Immature natural killer cell (primary cell): ENCODE data around the gene SND1. TPM values are rescaled to one million over a fixed set of nuclear protein-coding genes. Genes with fewer than 3 reads are reported as not detected.

Source experiments
- DNase-seq, 3 donors: peaks; one replicate each; pipeline ENCODE4 v3.0.0; 2022; ENCODE audit warnings: mixed read lengths in 1 of 3
- H3K27ac Mint-ChIP-seq, 6 donors: one replicate each; pipeline ENCODE4 v1.8.0; 2020; ENCODE audit warnings: mixed read lengths in 6 of 6, mild to moderate bottlenecking in 5 of 6, inconsistent platforms in 4 of 6, moderate library complexity in 3 of 6
- H3K27me3 Mint-ChIP-seq, 3 donors: one replicate each; pipeline ENCODE4 v1.8.0; 2020 to 2021; ENCODE audit warnings: low read depth in 3 of 3, mild to moderate bottlenecking in 3 of 3, mixed read lengths in 3 of 3, moderate library complexity in 3 of 3, inconsistent platforms in 1 of 3
- H3K36me3 Mint-ChIP-seq, 3 donors: one replicate each; pipeline ENCODE4 v1.8.0; 2020; ENCODE audit warnings: mixed read lengths in 3 of 3, inconsistent platforms in 2 of 3, mild to moderate bottlenecking in 2 of 3
- H3K4me1 Mint-ChIP-seq, 2 donors: one replicate each; pipeline ENCODE4 v1.8.0; 2020; ENCODE audit warnings: inconsistent platforms in 2 of 2, mild to moderate bottlenecking in 2 of 2, mixed read lengths in 2 of 2, moderate library complexity in 1 of 2
- H3K4me3 Mint-ChIP-seq, 5 donors: one replicate each; pipeline ENCODE4 v1.8.0; 2020; ENCODE audit warnings: mild to moderate bottlenecking in 5 of 5, mixed read lengths in 5 of 5, inconsistent platforms in 3 of 5, moderate library complexity in 3 of 5
- H3K9me3 Mint-ChIP-seq, 6 donors: one replicate each; pipeline ENCODE4 v1.8.0; 2020; ENCODE audit warnings: mild to moderate bottlenecking in 6 of 6, mixed read lengths in 6 of 6, inconsistent platforms in 4 of 6, moderate library complexity in 3 of 6
- polyA plus RNA-seq, 3 donors: library from polyadenylated mRNA; unstranded; fragments of 300-500 nt; fragmentation: Illumina TruSeq; gene quantifications; one replicate each; pipeline ENCODE4 v1.2.3, GENCODE V29; 2021

SND1 gene
- polyA plus RNA-seq, 3 donors from 2014 or later, result 87.8 to 130 (median 116) TPM

DNA sequence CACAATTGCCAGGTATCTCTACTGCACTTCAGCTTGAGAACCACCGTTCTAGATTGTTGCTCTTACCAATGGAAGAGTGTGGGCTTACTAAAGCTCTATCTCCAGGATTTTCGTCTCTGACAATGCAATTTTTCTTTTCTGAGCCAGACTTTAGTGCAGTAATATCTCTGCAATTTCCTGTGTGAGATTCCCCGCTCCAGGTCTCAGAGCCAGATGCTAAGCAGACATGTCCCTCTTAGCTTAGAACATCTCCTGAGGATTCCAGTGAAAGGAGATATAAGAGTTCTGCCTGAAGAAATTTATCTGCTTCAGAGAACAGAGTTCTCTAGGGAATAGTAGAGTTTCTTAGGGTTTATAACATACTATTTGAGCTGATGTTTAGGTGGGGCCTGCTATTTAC is 82.0 kb downstream of the SND1 start:
- H3K27ac Mint-ChIP-seq, result peak overlapping the region in 2 of 6 donors; percentile 15 to 46
- H3K4me3 Mint-ChIP-seq, result no peak overlapping the region

DNA sequence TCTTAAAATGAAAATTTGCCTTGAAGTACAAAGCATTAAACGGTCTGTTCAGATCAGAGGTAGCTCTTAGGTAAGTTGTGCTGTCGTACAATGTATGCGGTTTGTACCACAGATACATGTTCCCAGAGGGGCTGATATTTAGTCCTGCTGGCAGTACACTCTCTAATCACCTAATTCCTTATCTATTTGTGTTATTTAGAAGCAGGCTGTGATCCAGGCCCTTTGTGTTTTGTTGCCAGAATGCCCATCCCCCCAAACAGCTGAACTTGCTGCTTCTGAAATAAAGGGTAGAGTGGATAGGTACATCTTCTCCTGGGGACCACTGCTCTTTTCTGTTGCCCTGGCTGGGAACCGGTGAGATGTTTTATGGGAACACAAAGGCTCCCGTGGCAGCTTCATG is 84.5 kb downstream of the SND1 start:
- H3K36me3 Mint-ChIP-seq, result peaks cover 3 to 28% (median 16%) of the 10 kb centered on the region in 3 donors
- DNase-seq, result no peak
- no peaks in the 10 kb centered on the region for H3K9me3 Mint-ChIP-seq
- no peak overlapping the region for H3K4me3 Mint-ChIP-seq
- H3K27me3 Mint-ChIP-seq, result peaks cover 0 to 2% (median 0%) of the 10 kb centered on the region in 3 donors
- H3K4me1 Mint-ChIP-seq, result peaks cover 21 to 55% of the 10 kb centered on the region in 2 donors
- no peak overlapping the region for H3K27ac Mint-ChIP-seq

More for the DNA sequence above, 82.0 kb downstream of the SND1 start:
- H3K27me3 Mint-ChIP-seq, result peaks cover 0 to 2% (median 0%) of the 10 kb centered on the region in 3 donors
- DNase-seq, result no peak
- no peaks in the 10 kb centered on the region for H3K9me3 Mint-ChIP-seq
- peaks cover 9 to 40% (median 27%) of the 10 kb centered on the region in 3 donors for H3K36me3 Mint-ChIP-seq
- H3K4me1 Mint-ChIP-seq, result peaks cover 16 to 41% of the 10 kb centered on the region in 2 donors

DNA sequence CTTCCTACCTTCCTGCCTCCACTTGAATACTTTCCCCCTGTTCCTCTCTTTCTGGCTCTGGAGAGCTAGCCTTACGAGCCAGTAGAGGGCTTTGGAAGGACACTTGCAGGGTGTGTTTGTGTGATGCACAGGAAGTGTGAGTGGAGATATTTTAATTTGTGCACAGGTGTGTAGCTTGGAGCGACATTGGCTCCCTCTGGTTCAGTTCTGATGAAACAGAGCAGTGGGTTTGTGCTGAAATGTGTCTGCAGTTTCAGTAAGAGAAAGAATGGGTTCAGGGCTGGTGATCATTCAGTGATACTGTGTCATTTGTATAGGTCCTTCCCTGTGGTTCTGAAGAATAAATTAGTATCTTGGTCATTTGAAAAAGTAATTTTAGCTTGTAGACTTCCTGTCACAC is 86.9 kb downstream of the SND1 start:
- Mint-ChIP-seq H3K9me3 (no peaks in the 10 kb centered on the region), H3K36me3 (peaks cover 3 to 8% (median 5%) of the 10 kb centered on the region in 3 donors), H3K4me3 (no peak overlapping the region), H3K4me1 (peaks cover 25 to 65% of the 10 kb centered on the region in 2 donors), H3K27me3 (peaks cover 0 to 2% (median 0%) of the 10 kb centered on the region in 3 donors), H3K27ac (peak overlapping the region in 1 of 6 donors; percentile 35)
- DNase-seq, result no peak

DNA sequence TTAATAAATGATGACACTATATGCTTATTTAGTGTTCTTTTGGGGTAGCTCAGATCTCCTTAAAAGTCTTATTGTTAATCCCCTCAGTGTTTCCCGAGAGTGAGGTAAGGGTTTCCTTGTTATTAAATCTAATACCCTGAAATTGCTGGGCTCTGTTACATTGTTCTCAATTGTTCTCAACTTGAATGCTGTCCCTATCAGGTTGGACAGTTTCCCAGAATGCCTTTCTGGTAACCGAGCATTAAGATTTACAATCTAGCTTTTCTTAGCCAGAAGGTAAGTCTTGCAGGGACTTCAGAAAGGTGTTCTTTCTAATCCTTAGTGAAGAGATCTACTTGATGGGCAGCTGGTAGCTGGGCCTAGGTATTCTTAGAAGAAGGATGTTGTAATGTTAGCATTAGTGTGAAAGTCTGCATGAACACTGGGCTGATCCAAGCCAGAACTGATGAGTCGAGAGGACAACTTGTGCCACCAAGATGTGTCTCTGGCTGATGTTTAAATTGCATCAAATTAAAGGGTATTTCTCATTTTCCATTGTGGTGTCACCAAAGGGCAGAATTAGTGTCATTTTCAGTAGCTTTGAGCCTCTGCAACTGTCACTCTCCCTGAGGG is 89.9 kb downstream of the SND1 start:
- no peak for DNase-seq
- Mint-ChIP-seq H3K4me1 (peaks cover 40 to 82% of the 10 kb centered on the region in 2 donors), H3K27ac (peak overlapping the region in 2 of 6 donors; percentile 1 to 2), H3K36me3 (no peaks in the 10 kb centered on the region), H3K4me3 (no peak overlapping the region), H3K9me3 (no peaks in the 10 kb centered on the region), H3K27me3 (no peaks in the 10 kb centered on the region)

DNA sequence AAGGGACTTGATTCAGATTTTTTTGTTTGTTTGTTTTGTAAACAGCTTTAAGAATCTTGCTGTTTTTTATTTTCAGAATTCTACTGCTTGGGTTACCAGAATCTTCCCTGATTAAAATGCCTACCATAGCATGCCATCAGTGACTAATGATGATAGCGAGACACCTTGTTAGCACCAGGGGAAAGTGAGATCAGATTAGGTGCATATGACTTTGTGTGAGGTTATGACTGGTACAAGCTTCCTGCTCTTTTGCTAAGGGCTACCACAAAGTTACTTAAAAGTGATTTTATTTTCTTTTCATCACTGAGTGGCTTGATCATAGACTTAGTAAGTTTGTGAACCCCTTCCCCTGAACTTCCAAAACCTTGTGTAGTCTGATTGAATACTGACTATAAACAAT is 93.5 kb downstream of the SND1 start:
- Mint-ChIP-seq H3K4me1 (peaks cover 30 to 88% of the 10 kb centered on the region in 2 donors), H3K9me3 (no peaks in the 10 kb centered on the region), H3K4me3 (peak overlapping the region in 4 of 5 donors; percentile 5 to 40 (median 25)), H3K27ac (peak overlapping the region in 3 of 6 donors; percentile 14 to 24 (median 15)), H3K27me3 (no peaks in the 10 kb centered on the region), H3K36me3 (peaks cover 0 to 12% (median 4%) of the 10 kb centered on the region in 3 donors)
- DNase-seq, result peak in 2 of 3 donors; percentile 9 to 14

DNA sequence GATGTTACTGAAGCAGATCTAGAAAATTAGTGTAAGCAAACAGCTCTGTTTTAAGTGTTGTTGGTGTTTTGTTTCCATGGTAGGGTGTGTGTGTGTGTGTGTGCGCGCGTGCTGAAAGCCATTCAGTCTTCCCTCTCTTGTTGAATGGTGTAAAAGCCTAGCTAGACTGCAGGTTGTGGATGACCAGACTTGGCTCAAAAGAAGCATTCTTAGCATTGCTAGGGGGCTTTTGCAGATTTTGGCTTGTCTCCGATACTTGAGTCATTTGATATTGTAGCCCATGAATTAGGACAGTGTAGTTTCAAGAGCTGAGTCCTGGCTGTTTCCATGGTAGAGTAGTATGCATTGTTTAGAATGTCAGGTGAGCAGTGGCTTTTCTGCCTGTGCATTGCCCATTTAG is 99.1 kb downstream of the SND1 start:
- peaks cover 58 to 92% of the 10 kb centered on the region in 2 donors for H3K4me1 Mint-ChIP-seq
- H3K27me3 Mint-ChIP-seq, result peaks cover 0 to 5% (median 0%) of the 10 kb centered on the region in 3 donors
- peak overlapping the region in 1 of 5 donors; percentile 4 for H3K4me3 Mint-ChIP-seq
- H3K27ac Mint-ChIP-seq, result peak overlapping the region in 4 of 6 donors; percentile 14 to 69 (median 25)
- DNase-seq, result no peak
- H3K36me3 Mint-ChIP-seq, result peaks cover 0 to 17% (median 8%) of the 10 kb centered on the region in 3 donors
- H3K9me3 Mint-ChIP-seq, result peaks cover 0 to 2% (median 0%) of the 10 kb centered on the region in 6 donors

DNA sequence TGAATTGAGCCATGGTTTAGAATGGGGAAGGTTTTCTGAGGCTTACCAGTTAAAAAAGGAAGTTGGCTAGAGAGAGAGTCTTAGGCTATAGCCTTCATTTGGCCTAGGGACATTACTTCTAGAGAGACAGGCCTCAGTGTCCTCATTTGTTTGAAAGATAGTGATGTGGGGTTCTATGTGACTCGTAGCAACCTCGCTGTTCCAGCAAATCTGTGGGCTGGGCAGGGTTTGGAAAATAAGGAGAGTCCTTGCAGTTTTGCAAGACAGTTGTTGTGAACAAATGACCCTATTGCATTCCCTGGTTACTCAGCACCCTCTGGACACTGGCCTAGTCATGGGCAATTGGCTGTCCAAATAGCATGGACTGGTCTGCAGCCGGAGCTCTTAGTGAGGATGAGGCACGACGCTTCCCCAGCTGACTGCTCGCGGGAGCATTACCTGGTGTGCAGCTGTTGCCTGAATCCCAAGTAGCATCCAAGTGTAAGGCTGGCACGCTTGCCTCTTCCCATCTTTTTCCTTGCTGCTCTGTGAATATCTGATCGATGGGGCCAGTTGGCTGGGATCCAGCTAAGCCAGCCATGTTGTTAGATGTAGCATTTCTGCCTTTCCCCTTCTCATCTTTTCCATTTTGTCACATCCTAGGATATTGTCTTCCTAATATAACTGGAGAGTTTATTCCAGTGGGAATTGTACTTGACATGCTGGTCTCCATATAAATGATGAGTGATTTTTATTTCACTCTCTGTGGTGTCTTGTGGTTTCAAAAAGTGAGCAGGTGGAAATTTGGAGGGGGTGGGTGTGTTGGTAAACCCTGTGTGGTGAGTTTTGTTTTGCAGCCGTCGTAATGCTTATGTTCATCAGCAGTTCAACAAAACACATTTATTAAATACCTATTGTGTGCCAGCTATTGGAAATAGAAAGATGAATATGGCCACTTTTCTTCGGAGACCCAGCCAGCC is 99.8 kb downstream of the SND1 start:
- peaks cover 0 to 17% (median 8%) of the 10 kb centered on the region in 3 donors for H3K36me3 Mint-ChIP-seq

DNA sequence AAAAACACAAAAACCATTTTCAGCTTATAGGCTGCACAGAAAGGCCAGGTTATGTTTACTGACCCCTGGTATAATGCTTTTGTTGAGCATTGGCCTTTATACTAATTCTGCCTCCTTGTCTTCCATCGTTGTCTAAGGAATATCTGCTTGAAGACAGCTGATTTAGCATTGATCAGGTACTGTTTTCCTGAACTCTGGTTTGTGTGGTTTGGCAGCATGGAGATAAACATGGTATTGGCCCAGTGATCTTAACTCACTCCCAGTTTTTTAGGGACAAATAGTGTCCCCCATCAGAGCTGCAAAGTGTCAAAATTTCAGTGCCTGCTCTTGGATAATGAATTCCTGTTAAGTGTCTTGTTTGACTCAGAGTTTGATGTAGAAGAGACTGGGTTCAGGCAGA is 100.8 kb downstream of the SND1 start:
- Mint-ChIP-seq H3K4me3 (peak overlapping the region in 1 of 5 donors; percentile 19), H3K27ac (peak overlapping the region in 1 of 6 donors; percentile 28), H3K27me3 (peaks cover 0 to 5% (median 0%) of the 10 kb centered on the region in 3 donors), H3K36me3 (peaks cover 0 to 20% (median 15%) of the 10 kb centered on the region in 3 donors), H3K4me1 (peaks cover 73 to 97% of the 10 kb centered on the region in 2 donors), H3K9me3 (peaks cover 0 to 2% (median 0%) of the 10 kb centered on the region in 6 donors)
- no peak for DNase-seq

More for the DNA sequence above, 99.8 kb downstream of the SND1 start:
- DNase-seq, result no peak
- H3K27me3 Mint-ChIP-seq, result peaks cover 0 to 5% (median 0%) of the 10 kb centered on the region in 3 donors
- H3K27ac Mint-ChIP-seq, result peak overlapping the region in 5 of 6 donors; percentile 14 to 72 (median 51)
- peaks cover 64 to 92% of the 10 kb centered on the region in 2 donors for H3K4me1 Mint-ChIP-seq
- H3K9me3 Mint-ChIP-seq, result peaks cover 0 to 2% (median 0%) of the 10 kb centered on the region in 6 donors
- H3K4me3 Mint-ChIP-seq, result peak overlapping the region; percentile 15 to 52 (median 34)

DNA sequence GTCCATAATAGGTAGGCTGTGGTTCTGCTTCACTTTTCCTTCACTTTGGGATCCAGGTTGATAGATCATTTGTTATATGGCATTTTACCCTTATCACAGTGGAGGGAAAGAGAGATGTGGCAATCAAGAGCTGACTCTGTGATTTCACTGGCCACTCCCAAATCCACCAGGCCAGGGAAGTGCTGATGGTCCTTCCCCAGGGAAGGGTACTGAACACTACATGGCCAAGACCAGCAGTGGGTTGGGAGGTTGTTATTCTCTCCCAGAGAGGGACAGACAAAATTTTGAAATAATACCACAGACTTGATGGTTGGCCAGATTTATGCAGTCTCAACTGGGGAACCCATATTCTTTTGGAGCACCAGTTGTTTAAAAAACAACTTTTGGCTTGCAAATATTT is 102.5 kb downstream of the SND1 start:
- Mint-ChIP-seq H3K4me3 (no peak overlapping the region), H3K27ac (no peak overlapping the region), H3K9me3 (peaks cover 0 to 2% (median 0%) of the 10 kb centered on the region in 6 donors), H3K27me3 (peaks cover 0 to 5% (median 0%) of the 10 kb centered on the region in 3 donors), H3K4me1 (peaks cover 82 to 100% of the 10 kb centered on the region in 2 donors), H3K36me3 (peaks cover 0 to 14% (median 13%) of the 10 kb centered on the region in 3 donors)
- DNase-seq, result no peak

DNA sequence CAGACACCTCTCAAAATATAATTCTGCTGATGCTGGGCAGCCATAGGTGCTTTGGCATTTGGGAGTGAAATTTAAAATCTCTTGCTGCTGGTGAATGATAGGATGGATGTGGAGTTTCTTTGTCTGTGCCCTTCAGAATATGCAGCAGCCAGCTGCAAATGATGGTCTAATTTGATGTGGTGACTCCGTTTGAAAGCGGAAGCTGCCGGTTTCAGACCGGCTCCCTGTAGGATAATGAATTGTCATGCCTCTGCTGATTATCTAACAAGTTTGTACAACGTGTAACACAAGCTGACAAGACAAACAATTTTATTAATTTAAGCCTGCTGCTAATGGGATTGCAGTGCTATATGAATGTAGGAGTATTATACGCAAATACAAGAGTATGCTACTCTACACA is 103.5 kb downstream of the SND1 start:
- Mint-ChIP-seq H3K27ac (peak overlapping the region in 5 of 6 donors; percentile 28 to 77 (median 65)), H3K36me3 (peaks cover 0 to 13% (median 9%) of the 10 kb centered on the region in 3 donors), H3K4me1 (peaks cover 92 to 100% of the 10 kb centered on the region in 2 donors), H3K9me3 (peaks cover 0 to 2% (median 0%) of the 10 kb centered on the region in 6 donors), H3K4me3 (peak overlapping the region in 4 of 5 donors; percentile 14 to 51 (median 26)), H3K27me3 (peaks cover 0 to 5% (median 0%) of the 10 kb centered on the region in 3 donors)
- no peak for DNase-seq

DNA sequence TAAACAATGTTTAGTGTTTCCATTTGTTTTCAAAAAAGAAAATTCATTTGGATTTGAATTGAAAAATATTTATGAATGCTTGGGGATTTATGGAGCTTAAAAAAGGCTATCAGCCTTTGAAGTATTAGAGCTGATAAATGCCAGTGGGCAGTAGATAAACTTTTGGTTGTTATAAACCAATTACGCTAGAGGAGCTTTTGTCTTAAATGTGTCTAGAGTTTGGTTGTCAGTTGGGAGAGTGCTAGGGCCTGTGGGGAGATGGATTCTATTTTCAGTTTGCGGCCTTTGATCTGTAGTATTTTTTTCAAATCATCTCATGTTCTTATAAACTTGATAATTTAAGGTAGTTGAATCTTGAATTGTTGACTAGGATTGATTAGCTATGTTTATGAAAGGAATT is 104.0 kb downstream of the SND1 start:
- H3K4me1 Mint-ChIP-seq, result peaks cover 94 to 100% of the 10 kb centered on the region in 2 donors
- DNase-seq, result no peak
- peak overlapping the region; percentile 28 to 77 (median 49) for H3K27ac Mint-ChIP-seq

DNA sequence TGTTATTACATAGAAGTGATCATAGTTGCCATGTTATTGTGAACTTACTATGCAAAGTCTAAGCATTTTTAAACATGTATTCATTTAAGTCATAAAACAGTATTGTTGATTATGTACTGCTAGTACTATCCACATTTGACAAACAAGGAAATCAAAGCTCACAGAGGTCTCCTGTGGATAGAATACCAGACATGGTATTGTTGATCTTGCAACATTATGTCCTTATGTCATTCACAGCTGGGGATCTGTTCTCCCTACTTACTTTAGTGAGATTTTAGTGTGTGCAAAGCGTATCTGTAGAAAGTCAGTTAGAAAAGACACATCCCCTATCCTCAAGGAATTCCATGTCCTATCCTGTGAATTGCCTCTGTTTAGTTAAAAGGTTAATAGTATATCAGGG is 106.1 kb downstream of the SND1 start:
- H3K27ac Mint-ChIP-seq, result no peak overlapping the region
- H3K36me3 Mint-ChIP-seq, result peaks cover 0 to 13% (median 4%) of the 10 kb centered on the region in 3 donors
- H3K4me1 Mint-ChIP-seq, result peaks cover 92 to 100% of the 10 kb centered on the region in 2 donors
- peak overlapping the region in 1 of 5 donors; percentile 45 for H3K4me3 Mint-ChIP-seq
- H3K27me3 Mint-ChIP-seq, result no peaks in the 10 kb centered on the region
- H3K9me3 Mint-ChIP-seq, result peaks cover 0 to 4% (median 0%) of the 10 kb centered on the region in 6 donors
- no peak for DNase-seq

More for the DNA sequence above, 104.0 kb downstream of the SND1 start:
- H3K9me3 Mint-ChIP-seq, result peaks cover 0 to 2% (median 0%) of the 10 kb centered on the region in 6 donors
- H3K27me3 Mint-ChIP-seq, result peaks cover 0 to 5% (median 0%) of the 10 kb centered on the region in 3 donors
- peaks cover 0 to 13% (median 6%) of the 10 kb centered on the region in 3 donors for H3K36me3 Mint-ChIP-seq
- peak overlapping the region; percentile 1 to 51 (median 30) for H3K4me3 Mint-ChIP-seq

DNA sequence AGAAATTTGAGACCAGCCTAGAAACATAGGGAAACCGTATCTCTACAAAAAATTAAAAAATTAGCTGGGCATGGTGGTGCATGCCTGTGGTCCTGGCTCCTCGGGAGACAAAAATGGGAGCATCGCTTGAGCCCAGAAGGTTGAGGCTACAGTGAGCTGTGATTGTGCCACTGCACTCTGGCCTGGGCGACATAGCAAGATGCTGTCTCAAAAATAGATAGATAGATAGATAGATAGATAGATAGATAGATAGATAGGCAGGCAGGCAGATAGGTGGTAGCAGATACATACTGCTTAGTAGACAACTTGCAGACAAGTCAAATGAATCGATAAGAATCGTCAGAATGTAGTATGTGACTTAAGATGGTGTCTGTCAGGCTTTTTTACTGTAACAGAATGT is 106.9 kb downstream of the SND1 start:
- no peak overlapping the region for H3K27ac Mint-ChIP-seq
- no peak for DNase-seq
- H3K9me3 Mint-ChIP-seq, result peaks cover 0 to 4% (median 0%) of the 10 kb centered on the region in 6 donors
- H3K36me3 Mint-ChIP-seq, result peaks cover 0 to 10% (median 4%) of the 10 kb centered on the region in 3 donors
- H3K4me1 Mint-ChIP-seq, result peaks cover 89 to 100% of the 10 kb centered on the region in 2 donors
- no peaks in the 10 kb centered on the region for H3K27me3 Mint-ChIP-seq
- H3K4me3 Mint-ChIP-seq, result peak overlapping the region in 1 of 5 donors; percentile 15
